PC-3 (cell line): ENCODE measurements around the gene CACUL1.

Experiments used
- EZH2 ChIP-seq: fragments of 300-600 bp; sonication (generic); IDR thresholded peaks from one replicate; pipeline ENCODE4 v1.6.1; 2017; ENCODE audit warnings: antibody characterized with exemption, mild to moderate bottlenecking, low read length; ENCODE audit not compliant: unreplicated experiment
- TF ChIP-seq, protein P1 (sequence below): fragments of 300-600 bp; sonication (generic); conservative IDR thresholded peaks from 2 replicates; pipeline ENCODE4 v1.5.1; 2017; ENCODE audit warnings: antibody characterized with exemption, low read depth, mild to moderate bottlenecking, low read length

DNA sequence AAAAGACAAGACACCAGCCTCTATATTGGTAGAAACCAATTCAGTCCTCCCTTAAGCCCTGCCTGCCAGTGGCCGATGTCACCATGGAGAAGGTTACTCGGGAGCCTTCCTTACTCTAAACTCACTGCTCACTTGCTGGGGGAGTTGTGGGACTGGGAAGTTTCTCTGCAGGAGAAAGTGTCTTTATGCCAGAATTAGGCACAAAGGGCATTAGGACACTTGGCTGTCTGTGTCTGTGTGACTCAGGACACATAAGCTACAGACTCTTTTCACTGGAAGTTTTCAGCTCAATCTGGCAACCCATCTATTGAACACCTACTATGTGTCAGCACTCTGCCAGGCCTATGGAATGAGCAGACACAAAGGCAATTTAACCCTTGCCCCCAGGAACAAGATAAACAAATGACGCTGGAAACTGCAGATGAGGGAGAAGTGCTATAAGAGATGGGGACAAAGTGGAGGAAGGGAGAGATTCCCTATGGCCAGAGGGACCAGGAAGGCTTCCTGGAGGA is 49.5 kb upstream of the CACUL1 start:
- TF ChIP-seq, protein P1, sequence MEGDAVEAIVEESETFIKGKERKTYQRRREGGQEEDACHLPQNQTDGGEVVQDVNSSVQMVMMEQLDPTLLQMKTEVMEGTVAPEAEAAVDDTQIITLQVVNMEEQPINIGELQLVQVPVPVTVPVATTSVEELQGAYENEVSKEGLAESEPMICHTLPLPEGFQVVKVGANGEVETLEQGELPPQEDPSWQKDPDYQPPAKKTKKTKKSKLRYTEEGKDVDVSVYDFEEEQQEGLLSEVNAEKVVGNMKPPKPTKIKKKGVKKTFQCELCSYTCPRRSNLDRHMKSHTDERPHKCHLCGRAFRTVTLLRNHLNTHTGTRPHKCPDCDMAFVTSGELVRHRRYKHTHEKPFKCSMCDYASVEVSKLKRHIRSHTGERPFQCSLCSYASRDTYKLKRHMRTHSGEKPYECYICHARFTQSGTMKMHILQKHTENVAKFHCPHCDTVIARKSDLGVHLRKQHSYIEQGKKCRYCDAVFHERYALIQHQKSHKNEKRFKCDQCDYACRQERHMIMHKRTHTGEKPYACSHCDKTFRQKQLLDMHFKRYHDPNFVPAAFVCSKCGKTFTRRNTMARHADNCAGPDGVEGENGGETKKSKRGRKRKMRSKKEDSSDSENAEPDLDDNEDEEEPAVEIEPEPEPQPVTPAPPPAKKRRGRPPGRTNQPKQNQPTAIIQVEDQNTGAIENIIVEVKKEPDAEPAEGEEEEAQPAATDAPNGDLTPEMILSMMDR, result no peak
- no peak for TF ChIP-seq EZH2
